Measurements from ENCODE around the gene TRAIP. TPM values are rescaled to one million over a fixed set of nuclear protein-coding genes. Genes with fewer than 3 reads are reported as not detected.

The TRAIP gene
- total and polyA plus RNA-seq, 12 donors, result 0.60 to 6.9 (median 2.2) TPM

GRCh38 chr3:49799105-49799504 is 57.3 kb downstream of the TRAIP start:
- no peak for DNase-seq
- peaks cover 0 to 8% of the 10 kb centered on the region in 2 donors for H3K4me1 ChIP-seq (replicated peaks in 1 of 2)
- TF ChIP-seq CTCF (IDR thresholded peaks at IDR 0.05) (no peak), POLR2A (IDR thresholded peaks at IDR 0.05) (no peak)
- intact Hi-C loops (cut with DNase I), result no loop called here
- 25 to 81% (median 49%) methylated on average over 1 of the region's 1 CpG for WGBS, 4 donors
- H3K36me3 ChIP-seq (replicated peaks in 1 of 2), result no peaks in the 10 kb centered on the region
- H3K27ac ChIP-seq, result no peak overlapping the region
- no peaks in the 10 kb centered on the region for H3K27me3 ChIP-seq
- H3K9me3 ChIP-seq (replicated peaks in 1 of 3), result no peaks in the 10 kb centered on the region
- H3K4me3 ChIP-seq, result no peak overlapping the region

DNA sequence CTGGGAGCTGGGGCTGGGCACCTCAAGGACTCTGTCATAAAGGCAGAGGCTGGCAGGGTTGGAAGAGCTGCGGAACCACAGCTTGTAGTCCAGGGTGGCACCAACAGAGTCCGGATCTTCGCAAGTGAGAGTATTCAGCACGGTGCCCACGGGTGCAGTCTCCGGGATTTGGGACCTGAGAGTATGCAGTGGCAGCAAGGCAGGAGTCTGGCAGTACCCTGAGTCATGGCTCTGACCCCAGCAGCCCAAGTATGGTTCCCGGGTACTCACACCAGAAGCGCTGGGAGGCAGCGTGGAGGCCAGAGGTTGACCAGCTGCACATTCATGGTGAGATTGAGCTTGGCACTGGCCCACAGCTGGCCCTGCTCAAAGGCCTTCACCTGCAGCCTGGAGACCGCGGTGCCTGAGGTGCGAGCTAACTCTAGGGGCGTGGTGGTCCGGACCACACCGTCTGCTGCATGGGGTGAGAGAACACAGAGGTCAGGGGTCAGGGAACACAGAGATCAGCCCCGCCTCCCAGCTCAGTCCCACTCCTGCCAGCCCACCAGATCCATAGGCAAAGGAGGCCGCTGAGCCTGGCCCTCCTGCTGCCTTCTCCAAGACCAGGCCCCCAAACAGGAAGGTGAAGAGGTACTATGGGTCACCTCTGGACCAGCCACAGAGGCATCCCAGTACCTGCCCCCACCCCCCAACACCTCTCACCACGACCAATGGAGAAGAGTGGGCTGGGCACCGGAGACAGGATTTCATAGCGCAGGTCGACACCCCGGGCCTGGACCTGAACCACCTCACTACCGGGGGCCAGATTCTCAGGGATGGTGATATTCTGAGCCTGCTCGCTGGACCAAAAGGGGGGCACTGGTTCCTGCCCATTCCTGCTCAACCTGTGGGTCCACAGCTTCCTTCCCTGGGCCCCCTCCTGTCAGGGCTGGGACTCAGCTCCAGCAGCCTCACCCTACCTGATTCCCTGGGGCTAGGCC is 61.1 kb downstream of the TRAIP start:
- intact Hi-C loops (cut with DNase I), result no loop called here
- no peak for DNase-seq
- no peaks in the 10 kb centered on the region for H3K27me3 ChIP-seq
- H3K9me3 ChIP-seq (replicated peaks in 1 of 3), result no peaks in the 10 kb centered on the region
- TF ChIP-seq CTCF (IDR thresholded peaks at IDR 0.05) (no peak), POLR2A (IDR thresholded peaks at IDR 0.05) (no peak)
- H3K4me3 ChIP-seq, result no peak overlapping the region
- no peak overlapping the region for H3K27ac ChIP-seq
- WGBS, 4 donors, result 78 to 90% (median 88%) methylated on average over 13 to 24 of the region's 24 CpGs
- no peaks in the 10 kb centered on the region for H3K36me3 ChIP-seq (replicated peaks in 1 of 2)
- no peaks in the 10 kb centered on the region for H3K4me1 ChIP-seq (replicated peaks in 1 of 2)

GRCh38 chr3:49794431-49794830 is 61.9 kb downstream of the TRAIP start:
- Histone ChIP-seq H3K9me3 (replicated peaks in 1 of 3) (no peaks in the 10 kb centered on the region), H3K4me1 (replicated peaks in 1 of 2) (no peaks in the 10 kb centered on the region), H3K27me3 (no peaks in the 10 kb centered on the region), H3K36me3 (replicated peaks in 1 of 2) (no peaks in the 10 kb centered on the region), H3K4me3 (no peak overlapping the region), H3K27ac (no peak overlapping the region)
- WGBS, 4 donors, result 80 to 92% (median 84%) methylated on average over 3 to 4 of the region's 4 CpGs; no CpG with 5 or more reads in 1 of the 4 donors
- TF ChIP-seq POLR2A (IDR thresholded peaks at IDR 0.05) (no peak), CTCF (IDR thresholded peaks at IDR 0.05) (no peak)
- DNase-seq, result no peak
- intact Hi-C loops (cut with DNase I), result no loop called here

GRCh38 chr3:49793486-49794085 is 62.8 kb downstream of the TRAIP start:
- Histone ChIP-seq H3K27ac (no peak overlapping the region), H3K36me3 (replicated peaks in 1 of 2) (no peaks in the 10 kb centered on the region), H3K4me3 (no peak overlapping the region), H3K9me3 (replicated peaks in 1 of 3) (no peaks in the 10 kb centered on the region), H3K27me3 (no peaks in the 10 kb centered on the region), H3K4me1 (replicated peaks in 1 of 2) (no peaks in the 10 kb centered on the region)
- DNase-seq, result peak in 1 of 7 donors; percentile 6
- no peak for TF ChIP-seq POLR2A (IDR thresholded peaks at IDR 0.05)
- WGBS, 4 donors, result 89 to 93% (median 93%) methylated on average over 13 of the region's 13 CpGs
- intact Hi-C loops (cut with DNase I), result no loop called here
